AG04449 (cell line): ENCODE data around the gene RAB40B.

Experiments
- CTCF ChIA-PET: fragments of 350-600 bp; formaldehyde crosslinking; extraction: SDS; loops from one replicate; lab custom pipeline; 2021; ENCODE audit warnings: antibody characterized with exemption; lab: Yijun Ruan, JAX
- POLR2A ChIA-PET: fragments of 400-600, 350-600 bp; formaldehyde crosslinking; extraction: SDS; loops from one replicate; lab custom pipeline; 2020; ENCODE audit warnings: antibody characterized with exemption, inconsistent platforms; lab: Yijun Ruan, JAX
- DNase-seq: peaks from one replicate; pipeline ENCODE4 v3.0.0-alpha.2; 2010; ENCODE audit warnings: low read depth, low spot score
- H3K4me3 ChIP-seq: 2 replicates; pipeline ENCODE4 v1.5.1; 2011; ENCODE audit warnings: low read depth, mild to moderate bottlenecking, control low read depth, low read length
- TF ChIP-seq, protein P1 (sequence below): IDR thresholded peaks from one replicate; pipeline ENCODE4 v1.5.1; 2011; ENCODE audit warnings: mild to moderate bottlenecking, moderate library complexity, low read length, control low read depth, inconsistent platforms; ENCODE audit not compliant: insufficient read depth; ENCODE audit errors: missing control alignments

The RAB40B gene

GRCh38 chr17:82716203-82717010, 17.9 kb upstream of the RAB40B start, which contains the start of gene FN3KRP:
Gene FN3KRP, plus strand, starts transcription at chr17:82716706. Its CDS starts 50 bp downstream, at chr17:82716756.
- TF ChIP-seq, protein P1, sequence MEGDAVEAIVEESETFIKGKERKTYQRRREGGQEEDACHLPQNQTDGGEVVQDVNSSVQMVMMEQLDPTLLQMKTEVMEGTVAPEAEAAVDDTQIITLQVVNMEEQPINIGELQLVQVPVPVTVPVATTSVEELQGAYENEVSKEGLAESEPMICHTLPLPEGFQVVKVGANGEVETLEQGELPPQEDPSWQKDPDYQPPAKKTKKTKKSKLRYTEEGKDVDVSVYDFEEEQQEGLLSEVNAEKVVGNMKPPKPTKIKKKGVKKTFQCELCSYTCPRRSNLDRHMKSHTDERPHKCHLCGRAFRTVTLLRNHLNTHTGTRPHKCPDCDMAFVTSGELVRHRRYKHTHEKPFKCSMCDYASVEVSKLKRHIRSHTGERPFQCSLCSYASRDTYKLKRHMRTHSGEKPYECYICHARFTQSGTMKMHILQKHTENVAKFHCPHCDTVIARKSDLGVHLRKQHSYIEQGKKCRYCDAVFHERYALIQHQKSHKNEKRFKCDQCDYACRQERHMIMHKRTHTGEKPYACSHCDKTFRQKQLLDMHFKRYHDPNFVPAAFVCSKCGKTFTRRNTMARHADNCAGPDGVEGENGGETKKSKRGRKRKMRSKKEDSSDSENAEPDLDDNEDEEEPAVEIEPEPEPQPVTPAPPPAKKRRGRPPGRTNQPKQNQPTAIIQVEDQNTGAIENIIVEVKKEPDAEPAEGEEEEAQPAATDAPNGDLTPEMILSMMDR: no peak
- peak within 1 kb of the TSS; percentile 78 for H3K4me3 ChIP-seq
- ChIA-PET CTCF (interaction anchor here (0.6 kb wide), 1 partner anchor 15 kb away, joined by 4 read pairs; no protein-coding TSS in a partner anchor), POLR2A (interaction anchor here (1.5 kb wide), 1 partner anchor 18 kb away, joined by 3 read pairs; the partner anchor contains the start of gene RAB40B)
- peak; percentile 19 for DNase-seq

DNA sequence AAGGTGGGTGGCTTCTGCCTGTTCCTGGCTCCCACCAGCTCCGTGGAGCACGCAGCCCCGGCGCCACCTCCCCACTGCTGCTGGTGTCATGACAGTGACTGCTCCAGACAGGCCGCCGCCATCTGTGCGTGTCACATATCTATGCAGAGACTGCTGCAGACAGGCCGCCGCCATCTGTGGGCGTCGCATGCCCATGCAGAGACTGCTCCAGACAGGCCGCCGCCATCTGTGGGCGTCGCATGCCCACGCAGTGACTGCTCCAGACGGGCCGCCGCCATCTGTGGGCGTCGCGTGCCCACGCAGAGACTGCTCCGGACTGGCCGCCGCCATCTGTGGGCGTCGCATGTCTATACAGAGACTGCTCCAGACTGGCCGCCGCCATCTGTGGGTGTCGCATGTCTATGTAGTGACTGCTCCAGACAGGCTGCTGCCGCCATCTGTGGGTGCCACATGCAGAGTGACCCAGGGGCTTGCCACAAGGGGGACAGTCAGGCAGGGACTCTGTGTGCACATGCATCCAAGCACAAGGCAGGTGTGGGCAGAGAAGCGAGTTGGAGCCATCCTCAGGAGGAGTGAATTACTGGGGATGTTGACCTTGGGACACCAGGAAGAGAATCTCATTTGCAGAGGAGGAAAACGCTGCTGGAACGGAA, 14.7 kb upstream of the RAB40B start:
- H3K4me3 ChIP-seq: no peak overlapping the region
- POLR2A ChIA-PET: no interaction called here
- DNase-seq: no peak
- TF ChIP-seq, protein P1: no peak
- CTCF ChIA-PET: no interaction called here

DNA sequence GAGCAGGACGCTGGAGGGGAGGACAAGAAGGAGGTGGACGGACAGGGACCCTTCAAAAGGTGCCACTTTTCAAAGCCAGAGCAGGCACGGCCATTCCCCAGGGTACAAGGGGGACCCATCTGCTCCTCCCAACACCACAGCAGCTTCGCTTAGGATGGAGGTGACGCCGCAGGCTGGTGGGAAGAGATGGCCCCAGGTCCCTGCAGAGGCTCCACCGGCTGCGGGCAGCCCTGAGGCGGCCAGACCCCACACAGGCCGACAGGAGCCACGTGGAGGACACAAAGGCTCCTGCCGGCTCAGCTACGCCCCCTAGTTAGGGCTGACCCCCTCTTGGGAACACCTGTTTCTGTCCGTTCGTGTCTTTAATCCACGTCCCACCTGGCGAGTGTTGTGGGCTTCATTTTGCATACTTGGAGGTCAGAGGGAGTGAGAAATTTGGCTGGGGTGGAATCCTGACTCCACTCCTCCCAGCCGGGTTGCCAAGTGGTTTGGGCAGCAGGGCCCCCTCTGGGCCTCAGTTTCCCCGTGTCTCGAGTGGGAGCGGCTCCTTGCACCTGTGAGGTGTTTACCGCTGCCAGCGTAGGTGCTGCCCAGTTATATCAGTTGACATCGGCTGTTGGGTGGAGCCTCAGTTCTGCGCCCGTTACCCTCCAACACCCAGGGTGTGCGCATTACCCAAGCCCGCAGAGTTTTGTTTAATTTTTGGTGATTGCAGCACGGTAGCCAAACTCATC, 12.2 kb upstream of the RAB40B start:
- no peak overlapping the region for H3K4me3 ChIP-seq
- TF ChIP-seq, protein P1: no peak
- ChIA-PET CTCF (no interaction called here), POLR2A (no interaction called here)
- DNase-seq: no peak

DNA sequence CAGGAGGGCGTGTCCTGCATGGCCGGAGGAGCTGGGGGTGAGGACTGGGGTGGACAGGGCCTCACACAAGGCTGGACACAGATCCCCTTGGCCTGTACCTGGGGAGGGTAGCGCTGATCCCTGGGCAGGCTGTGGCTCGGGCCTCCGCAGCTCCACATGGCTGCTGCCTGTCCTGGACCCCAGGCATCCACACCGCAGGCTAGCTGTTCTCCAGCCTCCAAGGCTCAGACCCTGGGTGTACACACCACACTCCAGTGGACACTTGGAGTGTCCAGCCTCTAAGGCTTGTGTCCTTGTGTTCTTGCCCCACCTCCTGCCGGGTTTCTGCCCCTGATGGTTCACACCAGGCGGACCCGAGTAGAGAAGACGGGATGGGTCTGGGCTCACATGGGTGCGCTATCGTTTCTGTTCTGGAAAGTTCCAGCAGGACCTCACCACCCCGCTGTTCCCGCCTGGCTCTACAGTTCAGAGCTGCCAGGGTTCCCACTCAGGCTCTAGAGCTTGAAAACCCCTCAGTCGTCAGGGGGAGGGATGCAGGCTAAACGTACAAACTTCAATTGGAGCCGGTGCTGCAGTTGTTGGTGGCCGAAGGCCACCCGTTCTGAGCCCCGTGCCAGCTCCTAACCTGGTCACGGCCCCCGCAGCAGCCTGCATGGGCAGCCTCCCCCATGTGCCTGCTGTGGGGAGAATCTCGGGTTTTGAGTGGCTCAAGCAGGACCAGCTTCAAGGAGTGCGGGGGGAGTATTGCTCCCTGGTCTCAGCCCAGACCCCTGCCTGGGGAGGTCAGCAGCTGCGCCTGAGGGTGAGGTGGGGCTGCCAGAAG, 11.4 kb upstream of the RAB40B start:
- no peak overlapping the region for H3K4me3 ChIP-seq
- ChIA-PET CTCF (no interaction called here), POLR2A (no interaction called here)
- TF ChIP-seq, protein P1: no peak
- no peak for DNase-seq

GRCh38 chr17:82709024-82709675, 10.7 kb upstream of the RAB40B start:
- no peak overlapping the region for H3K4me3 ChIP-seq
- TF ChIP-seq, protein P1: no peak
- POLR2A ChIA-PET: no interaction called here
- CTCF ChIA-PET: no interaction called here
- no peak for DNase-seq
